Coronary artery (tissue), 2 donors: ENCODE data around the gene KCNN2.

ENCODE experiments used
- DNase-seq: peaks from one replicate; pipeline ENCODE4 v3.0.0-alpha.2; 2017; ENCODE audit warnings: low spot score
- H3K27ac ChIP-seq, 2 donors: fragments of 200-600 bp; sonication (generic); one replicate each; pipeline ENCODE4 v1.5.1; 2016 to 2019
- H3K4me3 ChIP-seq: fragments of 200-600 bp; sonication (generic); 2 replicates; pipeline ENCODE4 v1.5.1; 2016; ENCODE audit warnings: mild to moderate bottlenecking, moderate library complexity
- CTCF ChIP-seq: fragments of 200-600 bp; sonication (generic); IDR thresholded peaks from one replicate; pipeline ENCODE4 v1.5.1; 2019; ENCODE audit warnings: antibody characterized with exemption

The KCNN2 gene

GRCh38 chr5:114449860-114450421 is 88.1 kb downstream of the KCNN2 start:
- no peak overlapping the region for H3K27ac ChIP-seq
- peak; percentile 61 for TF ChIP-seq CTCF
- no peak overlapping the region for H3K4me3 ChIP-seq
- peak; percentile 74 for DNase-seq

GRCh38 chr5:114450437-114450836 is 88.6 kb downstream of the KCNN2 start:
- no peak for TF ChIP-seq CTCF
- H3K4me3 ChIP-seq: no peak overlapping the region
- H3K27ac ChIP-seq: no peak overlapping the region
- no peak for DNase-seq

GRCh38 chr5:114458726-114459125 is 96.9 kb downstream of the KCNN2 start:
- H3K4me3 ChIP-seq: no peak overlapping the region
- no peak for TF ChIP-seq CTCF
- no peak overlapping the region for H3K27ac ChIP-seq
- DNase-seq: no peak

GRCh38 chr5:114467171-114467570 is 105.3 kb downstream of the KCNN2 start:
- H3K27ac ChIP-seq: no peak overlapping the region
- H3K4me3 ChIP-seq: no peak overlapping the region
- no peak for DNase-seq
- TF ChIP-seq CTCF: no peak

- Histone ChIP-seq H3K27ac (no peak overlapping the region), H3K4me3 (no peak overlapping the region)
- TF ChIP-seq CTCF: no peak
- DNase-seq: no peak
Observed at GRCh38 chr5:114467729-114468128, 105.9 kb downstream of the KCNN2 start.

GRCh38 chr5:114469372-114469771 is 107.5 kb downstream of the KCNN2 start:
- H3K27ac ChIP-seq: no peak overlapping the region
- no peak for TF ChIP-seq CTCF
- no peak overlapping the region for H3K4me3 ChIP-seq
- no peak for DNase-seq

DNA sequence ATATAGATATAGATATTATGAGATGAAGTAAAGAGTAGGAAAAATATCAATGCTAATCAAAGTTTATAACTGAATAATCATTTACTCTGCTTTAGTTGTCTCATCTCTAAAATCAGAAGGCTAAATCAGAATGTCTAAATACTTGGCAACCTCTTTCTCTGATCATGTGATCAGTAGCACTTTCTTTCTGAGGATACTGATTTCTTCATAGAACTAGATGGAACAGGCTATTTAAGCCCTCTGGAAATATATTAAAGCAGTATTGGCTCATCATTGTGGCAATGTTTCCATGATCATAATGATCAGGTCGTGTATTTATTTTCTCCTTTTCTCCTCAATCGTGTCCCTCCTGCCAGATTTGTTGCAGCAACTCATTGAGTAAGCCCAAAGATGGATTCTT is 109.7 kb downstream of the KCNN2 start:
- Histone ChIP-seq H3K27ac (no peak overlapping the region), H3K4me3 (no peak overlapping the region)
- no peak for TF ChIP-seq CTCF
- DNase-seq: no peak
